Suppressor macrophage treated with lipopolysaccharide for 4 hours (primary cell): ENCODE data around the gene MAD1L1.
"Not testable (repeated sequence)": the region's sequence is repeated elsewhere in the genome, so short reads cannot be mapped to it uniquely, and the experiment has no call there.

Experiments used
- DNase-seq: peaks from one replicate; pipeline ENCODE4 v3.0.0-alpha.2; 2020

Gene MAD1L1

GRCh38 chr7:1930381-1931065 lies 302.2 kb downstream of the MAD1L1 start:
- no peak for DNase-seq

- not testable (repeated sequence) for DNase-seq
Observed at GRCh38 chr7:1929349-1929925, 303.3 kb downstream of the MAD1L1 start.

GRCh38 chr7:1928645-1929348 lies 303.9 kb downstream of the MAD1L1 start:
- no peak for DNase-seq

GRCh38 chr7:1927937-1928644 lies 304.7 kb downstream of the MAD1L1 start:
- no peak for DNase-seq

- DNase-seq, result no peak
Observed at GRCh38 chr7:1926908-1927306, 305.8 kb downstream of the MAD1L1 start.

GRCh38 chr7:1925973-1926907 lies 306.5 kb downstream of the MAD1L1 start:
- DNase-seq, result no peak

GRCh38 chr7:1925349-1925748 lies 307.4 kb downstream of the MAD1L1 start:
- no peak for DNase-seq

- DNase-seq, result peak; percentile 65
Observed at GRCh38 chr7:1924258-1924817, 308.4 kb downstream of the MAD1L1 start.

GRCh38 chr7:1923409-1924257 lies 309.1 kb downstream of the MAD1L1 start:
- DNase-seq, result no peak

- DNase-seq, result no peak
Observed at GRCh38 chr7:1922870-1923236, 309.9 kb downstream of the MAD1L1 start.

GRCh38 chr7:1922071-1922869 lies 310.5 kb downstream of the MAD1L1 start:
- peak; percentile 89 for DNase-seq

GRCh38 chr7:1920881-1921280 lies 311.9 kb downstream of the MAD1L1 start:
- DNase-seq, result no peak

GRCh38 chr7:1920266-1920681 lies 312.5 kb downstream of the MAD1L1 start:
- DNase-seq, result peak; percentile 58

- DNase-seq, result peak; percentile 84
Observed at GRCh38 chr7:1919539-1920265, 313.0 kb downstream of the MAD1L1 start.

GRCh38 chr7:1918881-1919525 lies 313.7 kb downstream of the MAD1L1 start:
- DNase-seq, result no peak

- DNase-seq, result no peak
Observed at GRCh38 chr7:1918063-1918645, 314.6 kb downstream of the MAD1L1 start.

GRCh38 chr7:1917221-1918062 lies 315.3 kb downstream of the MAD1L1 start:
- no peak for DNase-seq

- no peak for DNase-seq
Observed at GRCh38 chr7:1916601-1916970, 316.2 kb downstream of the MAD1L1 start.
